Coronary artery (tissue), 2 donors: ENCODE results near the gene S100A6.

Experiments
- DNase-seq: peaks from one replicate; pipeline ENCODE4 v3.0.0-alpha.2; 2017; ENCODE audit warnings: low spot score
- H3K27ac ChIP-seq, 2 donors: fragments of 200-600 bp; sonication (generic); one replicate each; pipeline ENCODE4 v1.5.1; 2016 to 2019
- H3K4me3 ChIP-seq: fragments of 200-600 bp; sonication (generic); 2 replicates; pipeline ENCODE4 v1.5.1; 2016; ENCODE audit warnings: mild to moderate bottlenecking, moderate library complexity
- TF ChIP-seq, protein P1 (sequence below): fragments of 200-600 bp; sonication (generic); IDR thresholded peaks from one replicate; pipeline ENCODE4 v1.5.1; 2019; ENCODE audit warnings: antibody characterized with exemption

Gene S100A6

DNA sequence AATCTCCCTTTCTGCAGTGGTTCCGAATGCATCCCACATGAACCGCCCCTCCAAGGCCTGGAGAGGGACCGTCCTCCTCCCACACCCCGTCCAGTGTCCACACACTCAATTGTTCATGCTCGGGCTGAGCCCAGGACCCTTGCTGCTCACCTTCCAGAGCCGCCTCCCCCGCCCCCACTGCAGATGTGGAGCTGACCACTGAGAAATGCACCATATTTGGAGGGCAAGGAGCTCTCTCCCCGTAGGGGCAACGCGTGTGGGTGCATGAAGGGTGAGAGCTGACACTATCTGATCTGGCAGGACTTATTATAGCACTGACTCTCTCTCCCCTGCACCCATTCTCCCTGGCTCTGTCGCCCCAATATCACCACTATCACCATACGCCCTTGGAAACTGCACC, 17.3 kb upstream of the S100A6 start:
- TF ChIP-seq, protein P1, sequence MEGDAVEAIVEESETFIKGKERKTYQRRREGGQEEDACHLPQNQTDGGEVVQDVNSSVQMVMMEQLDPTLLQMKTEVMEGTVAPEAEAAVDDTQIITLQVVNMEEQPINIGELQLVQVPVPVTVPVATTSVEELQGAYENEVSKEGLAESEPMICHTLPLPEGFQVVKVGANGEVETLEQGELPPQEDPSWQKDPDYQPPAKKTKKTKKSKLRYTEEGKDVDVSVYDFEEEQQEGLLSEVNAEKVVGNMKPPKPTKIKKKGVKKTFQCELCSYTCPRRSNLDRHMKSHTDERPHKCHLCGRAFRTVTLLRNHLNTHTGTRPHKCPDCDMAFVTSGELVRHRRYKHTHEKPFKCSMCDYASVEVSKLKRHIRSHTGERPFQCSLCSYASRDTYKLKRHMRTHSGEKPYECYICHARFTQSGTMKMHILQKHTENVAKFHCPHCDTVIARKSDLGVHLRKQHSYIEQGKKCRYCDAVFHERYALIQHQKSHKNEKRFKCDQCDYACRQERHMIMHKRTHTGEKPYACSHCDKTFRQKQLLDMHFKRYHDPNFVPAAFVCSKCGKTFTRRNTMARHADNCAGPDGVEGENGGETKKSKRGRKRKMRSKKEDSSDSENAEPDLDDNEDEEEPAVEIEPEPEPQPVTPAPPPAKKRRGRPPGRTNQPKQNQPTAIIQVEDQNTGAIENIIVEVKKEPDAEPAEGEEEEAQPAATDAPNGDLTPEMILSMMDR: no peak
- no peak for DNase-seq
- Histone ChIP-seq H3K4me3 (no peak overlapping the region), H3K27ac (peak overlapping the region; percentile 74 to 86)

DNA sequence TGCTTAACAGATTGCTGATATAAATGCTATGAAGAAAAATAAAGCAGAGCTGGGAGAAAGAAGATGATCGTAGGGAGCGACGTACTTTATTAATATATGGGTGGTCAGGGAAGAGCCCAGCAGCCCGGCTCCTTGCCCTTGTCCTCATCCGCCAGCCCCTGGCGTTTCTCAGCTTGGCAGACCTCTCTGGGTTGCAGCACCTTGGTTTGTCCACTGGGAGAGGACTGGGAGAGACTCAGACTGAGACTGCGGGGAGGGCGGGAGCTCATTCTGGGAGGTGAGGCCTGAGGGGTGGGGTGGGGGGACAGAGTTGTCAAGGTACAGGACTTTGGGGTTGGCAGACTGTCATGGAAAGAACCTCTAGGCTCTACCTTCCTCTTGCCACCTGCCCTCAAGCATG, 16.5 kb upstream of the S100A6 start:
- peak overlapping the region in 1 of 2 donors; percentile 86 for H3K27ac ChIP-seq
- DNase-seq: no peak
- no peak overlapping the region for H3K4me3 ChIP-seq
- TF ChIP-seq, protein P1: no peak

DNA sequence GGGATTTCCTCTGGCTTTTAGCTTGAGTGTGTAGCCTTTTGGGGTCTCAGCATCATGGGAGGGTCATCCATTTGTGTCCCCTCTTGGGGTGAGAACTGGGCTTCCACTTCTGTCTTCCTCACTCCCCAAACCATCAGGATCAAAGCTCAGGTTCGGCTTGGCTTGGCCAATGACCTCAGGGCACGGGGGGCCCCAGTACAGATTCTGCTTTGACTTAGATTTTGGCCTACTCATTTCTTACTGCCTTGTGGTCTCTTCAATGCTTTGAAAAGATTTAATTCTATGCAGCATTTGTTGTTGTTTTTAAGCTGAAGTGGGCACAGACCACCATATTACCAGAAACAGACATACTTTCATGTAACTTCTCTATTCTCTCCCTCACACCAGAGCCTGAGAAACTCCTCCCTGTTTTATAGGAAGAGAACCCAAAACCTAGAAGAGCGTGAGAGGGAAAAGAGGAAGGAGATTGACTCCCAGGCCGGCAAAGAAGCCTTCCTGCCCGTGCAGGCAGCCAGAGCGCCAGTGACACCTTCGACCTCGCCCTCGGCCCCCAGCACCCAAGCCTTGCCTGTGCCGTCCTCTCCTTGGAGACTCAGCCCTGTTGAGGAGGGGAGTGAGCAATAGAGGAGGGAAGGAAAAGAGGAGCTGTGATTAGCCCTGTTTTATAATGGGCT, 15.2 kb upstream of the S100A6 start:
- peak overlapping the region; percentile 62 to 96 for H3K27ac ChIP-seq
- no peak for DNase-seq
- no peak overlapping the region for H3K4me3 ChIP-seq
- TF ChIP-seq, protein P1: no peak

DNA sequence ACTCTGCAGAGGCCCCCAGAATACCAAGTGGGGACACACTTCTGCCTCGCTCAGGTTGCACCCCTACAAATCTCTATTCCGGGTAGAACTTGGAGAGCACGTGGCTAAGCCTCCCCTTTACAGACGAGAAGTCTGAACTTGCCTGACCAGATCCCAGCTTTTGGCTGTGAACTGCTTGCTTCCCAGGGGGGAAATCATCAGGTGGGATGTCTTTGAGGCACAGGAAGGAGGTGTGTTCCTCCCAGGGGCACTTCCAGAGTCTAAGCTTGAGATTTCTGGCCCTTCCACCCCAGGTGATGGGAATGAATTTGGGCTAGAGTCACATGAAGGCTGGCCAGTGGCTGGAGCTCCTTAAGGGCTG, 14.6 kb upstream of the S100A6 start:
- TF ChIP-seq, protein P1: no peak
- no peak for DNase-seq
- H3K4me3 ChIP-seq: no peak overlapping the region
- peak overlapping the region; percentile 62 to 96 for H3K27ac ChIP-seq

GRCh38 chr1:153549741-153550397, 14.1 kb upstream of the S100A6 start:
- no peak overlapping the region for H3K4me3 ChIP-seq
- TF ChIP-seq, protein P1: no peak
- peak overlapping the region; percentile 62 to 96 for H3K27ac ChIP-seq
- DNase-seq: no peak

- TF ChIP-seq, protein P1: no peak
- peak; percentile 95 for DNase-seq
- H3K4me3 ChIP-seq: peak within 1 kb of the TSS; percentile 31
- H3K27ac ChIP-seq: peak within 1 kb of the TSS; percentile 62 to 96
These were observed 13.2 kb upstream of the S100A6 start, which contains the start of gene S100A3 for GRCh38 chr1:153548722-153549688. S100A3 (minus strand) TSS chr1:153549258; CDS start chr1:153548485, 773 bp downstream.
